ENCODE results near the gene SEPTIN5. TPM values are rescaled to one million over a fixed set of nuclear protein-coding genes. Genes with fewer than 3 reads are reported as not detected.

The SEPTIN5 gene
- total and polyA plus RNA-seq, 9 of the 15 experiments (the other 6 are each of a cell fraction or from before 2014, with no cell fraction given), result 0.03 to 195 (median 119) TPM

DNA sequence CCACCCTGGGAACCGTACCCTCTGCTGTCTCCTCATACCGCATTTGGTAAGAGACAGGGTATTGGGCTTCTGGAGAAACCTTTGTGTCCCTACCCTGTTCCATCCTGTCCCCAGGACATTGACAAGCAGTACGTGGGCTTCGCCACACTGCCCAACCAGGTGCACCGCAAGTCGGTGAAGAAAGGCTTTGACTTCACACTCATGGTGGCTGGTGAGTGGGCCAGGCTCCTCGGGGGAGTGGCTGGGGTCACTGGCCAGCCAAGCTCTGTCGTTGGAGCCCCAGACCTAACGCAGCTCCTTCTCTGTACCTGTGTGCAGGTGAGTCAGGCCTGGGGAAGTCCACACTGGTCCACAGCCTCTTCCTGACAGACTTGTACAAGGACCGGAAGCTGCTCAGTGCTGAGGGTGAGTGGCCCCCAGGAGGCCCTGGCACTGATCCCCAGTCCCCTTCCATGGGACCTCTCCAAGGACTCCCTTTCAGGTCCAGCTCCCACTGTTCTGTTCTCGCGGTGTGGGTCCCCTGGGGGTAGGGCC lies 5.3 kb downstream of the SEPTIN5 start (continued):
- TF ChIP-seq, protein P1, sequence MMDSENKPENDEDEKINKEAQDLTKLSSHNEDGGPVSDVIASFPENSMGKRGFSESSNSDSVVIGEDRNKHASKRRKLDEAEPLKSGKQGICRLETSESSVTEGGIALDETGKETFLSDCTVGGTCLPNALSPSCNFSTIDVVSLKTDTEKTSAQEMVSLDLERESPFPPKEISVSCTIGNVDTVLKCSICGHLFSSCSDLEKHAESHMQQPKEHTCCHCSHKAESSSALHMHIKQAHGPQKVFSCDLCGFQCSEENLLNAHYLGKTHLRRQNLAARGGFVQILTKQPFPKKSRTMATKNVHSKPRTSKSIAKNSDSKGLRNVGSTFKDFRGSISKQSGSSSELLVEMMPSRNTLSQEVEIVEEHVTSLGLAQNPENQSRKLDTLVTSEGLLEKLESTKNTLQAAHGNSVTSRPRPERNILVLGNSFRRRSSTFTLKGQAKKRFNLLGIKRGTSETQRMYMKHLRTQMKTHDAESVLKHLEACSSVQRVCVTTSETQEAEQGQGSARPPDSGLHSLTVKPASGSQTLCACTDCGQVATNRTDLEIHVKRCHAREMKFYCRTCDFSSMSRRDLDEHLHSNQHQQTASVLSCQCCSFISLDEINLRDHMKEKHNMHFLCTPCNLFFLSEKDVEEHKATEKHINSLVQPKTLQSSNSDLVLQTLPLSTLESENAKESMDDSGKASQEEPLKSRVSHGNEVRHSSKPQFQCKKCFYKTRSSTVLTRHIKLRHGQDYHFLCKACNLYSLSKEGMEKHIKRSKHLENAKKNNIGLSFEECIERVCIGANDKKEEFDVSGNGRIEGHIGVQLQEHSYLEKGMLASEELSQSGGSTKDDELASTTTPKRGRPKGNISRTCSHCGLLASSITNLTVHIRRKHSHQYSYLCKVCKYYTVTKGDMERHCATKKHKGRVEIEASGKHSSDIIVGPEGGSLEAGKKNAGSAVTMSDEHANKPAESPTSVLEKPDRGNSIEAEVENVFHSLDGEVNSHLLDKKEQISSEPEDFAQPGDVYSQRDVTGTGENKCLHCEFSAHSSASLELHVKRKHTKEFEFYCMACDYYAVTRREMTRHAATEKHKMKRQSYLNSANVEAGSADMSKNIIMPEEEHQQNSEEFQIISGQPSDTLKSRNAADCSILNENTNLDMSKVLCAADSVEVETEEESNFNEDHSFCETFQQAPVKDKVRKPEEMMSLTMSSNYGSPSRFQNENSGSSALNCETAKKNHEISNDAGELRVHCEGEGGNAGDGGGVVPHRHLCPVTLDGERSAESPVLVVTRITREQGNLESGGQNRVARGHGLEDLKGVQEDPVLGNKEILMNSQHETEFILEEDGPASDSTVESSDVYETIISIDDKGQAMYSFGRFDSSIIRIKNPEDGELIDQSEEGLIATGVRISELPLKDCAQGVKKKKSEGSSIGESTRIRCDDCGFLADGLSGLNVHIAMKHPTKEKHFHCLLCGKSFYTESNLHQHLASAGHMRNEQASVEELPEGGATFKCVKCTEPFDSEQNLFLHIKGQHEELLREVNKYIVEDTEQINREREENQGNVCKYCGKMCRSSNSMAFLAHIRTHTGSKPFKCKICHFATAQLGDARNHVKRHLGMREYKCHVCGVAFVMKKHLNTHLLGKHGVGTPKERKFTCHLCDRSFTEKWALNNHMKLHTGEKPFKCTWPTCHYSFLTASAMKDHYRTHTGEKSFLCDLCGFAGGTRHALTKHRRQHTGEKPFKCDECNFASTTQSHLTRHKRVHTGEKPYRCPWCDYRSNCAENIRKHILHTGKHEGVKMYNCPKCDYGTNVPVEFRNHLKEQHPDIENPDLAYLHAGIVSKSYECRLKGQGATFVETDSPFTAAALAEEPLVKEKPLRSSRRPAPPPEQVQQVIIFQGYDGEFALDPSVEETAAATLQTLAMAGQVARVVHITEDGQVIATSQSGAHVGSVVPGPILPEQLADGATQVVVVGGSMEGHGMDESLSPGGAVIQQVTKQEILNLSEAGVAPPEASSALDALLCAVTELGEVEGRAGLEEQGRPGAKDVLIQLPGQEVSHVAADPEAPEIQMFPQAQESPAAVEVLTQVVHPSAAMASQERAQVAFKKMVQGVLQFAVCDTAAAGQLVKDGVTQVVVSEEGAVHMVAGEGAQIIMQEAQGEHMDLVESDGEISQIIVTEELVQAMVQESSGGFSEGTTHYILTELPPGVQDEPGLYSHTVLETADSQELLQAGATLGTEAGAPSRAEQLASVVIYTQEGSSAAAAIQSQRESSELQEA (IDR thresholded peaks at IDR 0.05; ENCODE audit: low read depth), result 0 out of 2 replicates have a peak, but pooled peaks have one; percentile 36
- 0 out of 4 replicates have a peak, but pooled peaks of 1 of the 2 experiments have one; percentile 8 for TF ChIP-seq TRIM24 (IDR thresholded peaks at IDR 0.05)
- TF ChIP-seq, protein P2, sequence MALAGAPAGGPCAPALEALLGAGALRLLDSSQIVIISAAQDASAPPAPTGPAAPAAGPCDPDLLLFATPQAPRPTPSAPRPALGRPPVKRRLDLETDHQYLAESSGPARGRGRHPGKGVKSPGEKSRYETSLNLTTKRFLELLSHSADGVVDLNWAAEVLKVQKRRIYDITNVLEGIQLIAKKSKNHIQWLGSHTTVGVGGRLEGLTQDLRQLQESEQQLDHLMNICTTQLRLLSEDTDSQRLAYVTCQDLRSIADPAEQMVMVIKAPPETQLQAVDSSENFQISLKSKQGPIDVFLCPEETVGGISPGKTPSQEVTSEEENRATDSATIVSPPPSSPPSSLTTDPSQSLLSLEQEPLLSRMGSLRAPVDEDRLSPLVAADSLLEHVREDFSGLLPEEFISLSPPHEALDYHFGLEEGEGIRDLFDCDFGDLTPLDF (CRISPR knock-in tag; IDR thresholded peaks at IDR 0.05), result peak; percentile 16; the same call in 1 of the 2 replicates
- 0 out of 2 replicates have a peak, but pooled peaks have one; percentile 38 for TF ChIP-seq HDAC2 (IDR thresholded peaks at IDR 0.05)
- 0 out of 2 replicates have a peak, but pooled peaks have one; percentile 55 for TF ChIP-seq SREBF1 (IDR thresholded peaks at IDR 0.05; ENCODE audit: borderline replicate concordance, low read depth, low read length)
- no peak for TF ChIP-seq ESRRA (IDR thresholded peaks at IDR 0.05; ENCODE audit: borderline replicate concordance, low read depth)
- TF ChIP-seq ELF1 (tag; IDR thresholded peaks at IDR 0.05), result no peak
- TF ChIP-seq CBFA2T2 (conservative IDR thresholded peaks at IDR 0.05), result no peak
